IPS-20b (cell line): ENCODE measurements around the gene LAMTOR4.

Source experiments
- H3K27ac ChIP-seq: one replicate; pipeline ENCODE4 v1.5.1; 2013; ENCODE audit warnings: low read length
- H3K27me3 ChIP-seq: 2 replicates; pipeline ENCODE4 v1.6.1; 2013; ENCODE audit warnings: mild to moderate bottlenecking, low read length, inconsistent platforms; ENCODE audit not compliant: insufficient read depth
- H3K36me3 ChIP-seq: 2 replicates; pipeline ENCODE4 v1.6.1; 2013; ENCODE audit warnings: low read depth, mild to moderate bottlenecking, inconsistent platforms, low read length, moderate library complexity; ENCODE audit not compliant: insufficient read depth
- H3K4me1 ChIP-seq: 2 replicates; pipeline ENCODE4 v1.6.1; 2013; ENCODE audit warnings: mild to moderate bottlenecking, control low read depth, inconsistent platforms, low read length, moderate library complexity; ENCODE audit not compliant: insufficient read depth
- H3K4me3 ChIP-seq: 2 replicates; pipeline ENCODE4 v1.5.1; 2013; ENCODE audit warnings: mild to moderate bottlenecking, low read length, inconsistent platforms
- H3K9ac ChIP-seq: 2 replicates; pipeline ENCODE4 v1.6.1; 2013; ENCODE audit warnings: low read depth, mild to moderate bottlenecking, inconsistent platforms, low read length, moderate library complexity
- H3K9me3 ChIP-seq: 2 replicates; pipeline ENCODE4 v1.6.1; 2013; ENCODE audit warnings: mild to moderate bottlenecking, low read depth, low read length, inconsistent platforms; ENCODE audit not compliant: insufficient read depth

Gene LAMTOR4

GRCh38 chr7:100157069-100157333, 8.3 kb downstream of the LAMTOR4 start:
- H3K27me3 ChIP-seq, result no peaks in the 10 kb centered on the region
- H3K27ac ChIP-seq, result no peak overlapping the region
- H3K9ac ChIP-seq, result peak overlapping the region; percentile 72; the same call in 1 of the 2 replicates
- no peaks in the 10 kb centered on the region for H3K9me3 ChIP-seq
- peak overlapping the region; percentile 74; the same call in 1 of the 2 replicates for H3K4me3 ChIP-seq
- H3K4me1 ChIP-seq, result 0 out of 2 replicates have a peak, but pooled peaks cover 9% of the 10 kb centered on the region
- peaks cover 50% of the 10 kb centered on the region for H3K36me3 ChIP-seq

GRCh38 chr7:100157334-100158228, 8.9 kb downstream of the LAMTOR4 start:
- Histone ChIP-seq H3K9ac (peak overlapping the region; percentile 72; the same call in 1 of the 2 replicates), H3K27ac (no peak overlapping the region), H3K36me3 (peaks cover 44% of the 10 kb centered on the region), H3K4me1 (0 out of 2 replicates have a peak, but pooled peaks cover 9% of the 10 kb centered on the region), H3K9me3 (no peaks in the 10 kb centered on the region), H3K4me3 (peak overlapping the region; percentile 74), H3K27me3 (no peaks in the 10 kb centered on the region)

GRCh38 chr7:100158229-100159098, 9.7 kb downstream of the LAMTOR4 start, which contains the start of gene TRAPPC14:
TRAPPC14 (minus strand) TSS chr7:100158723; CDS start chr7:100158499, 224 bp downstream.
- Histone ChIP-seq H3K9me3 (no peaks in the 10 kb centered on the region), H3K4me3 (peak within 1 kb of the TSS; percentile 74), H3K9ac (peak within 1 kb of the TSS; percentile 72; the same call in 1 of the 2 replicates), H3K4me1 (0 out of 2 replicates have a peak, but pooled peaks cover 9% of the 10 kb centered on the region), H3K27me3 (no peaks in the 10 kb centered on the region), H3K36me3 (peaks cover 35% of the 10 kb centered on the region), H3K27ac (no peak within 1 kb of the TSS)

GRCh38 chr7:100159099-100159623, 10.4 kb downstream of the LAMTOR4 start:
- no peaks in the 10 kb centered on the region for H3K27me3 ChIP-seq
- H3K36me3 ChIP-seq, result peaks cover 28% of the 10 kb centered on the region
- H3K4me3 ChIP-seq, result peak overlapping the region; percentile 74
- no peak overlapping the region for H3K27ac ChIP-seq
- peak overlapping the region; percentile 64; the same call in 1 of the 2 replicates for H3K9ac ChIP-seq
- H3K4me1 ChIP-seq, result 0 out of 2 replicates have a peak, but pooled peaks cover 9% of the 10 kb centered on the region
- H3K9me3 ChIP-seq, result no peaks in the 10 kb centered on the region

GRCh38 chr7:100160067-100160466, 11.3 kb downstream of the LAMTOR4 start:
- 0 out of 2 replicates have a peak, but pooled peaks cover 9% of the 10 kb centered on the region for H3K4me1 ChIP-seq
- H3K36me3 ChIP-seq, result peaks cover 19% of the 10 kb centered on the region
- no peak overlapping the region for H3K9ac ChIP-seq
- no peak overlapping the region for H3K27ac ChIP-seq
- H3K9me3 ChIP-seq, result no peaks in the 10 kb centered on the region
- no peak overlapping the region for H3K4me3 ChIP-seq
- H3K27me3 ChIP-seq, result no peaks in the 10 kb centered on the region

GRCh38 chr7:100163006-100163531, 14.4 kb downstream of the LAMTOR4 start:
- Histone ChIP-seq H3K27me3 (peaks cover 22% of the 10 kb centered on the region), H3K27ac (no peak overlapping the region), H3K36me3 (no peaks in the 10 kb centered on the region), H3K4me1 (peaks cover 3% of the 10 kb centered on the region; the same call in 1 of the 2 replicates), H3K9ac (no peak overlapping the region), H3K9me3 (no peaks in the 10 kb centered on the region), H3K4me3 (no peak overlapping the region)

GRCh38 chr7:100163871-100164270, 15.2 kb downstream of the LAMTOR4 start:
- no peak overlapping the region for H3K4me3 ChIP-seq
- no peak overlapping the region for H3K9ac ChIP-seq
- H3K4me1 ChIP-seq, result peaks cover 3% of the 10 kb centered on the region; the same call in 1 of the 2 replicates
- no peaks in the 10 kb centered on the region for H3K36me3 ChIP-seq
- H3K27me3 ChIP-seq, result peaks cover 25% of the 10 kb centered on the region
- no peaks in the 10 kb centered on the region for H3K9me3 ChIP-seq
- H3K27ac ChIP-seq, result no peak overlapping the region

- Histone ChIP-seq H3K4me3 (no peak overlapping the region), H3K27ac (no peak overlapping the region), H3K27me3 (peaks cover 25% of the 10 kb centered on the region), H3K9me3 (no peaks in the 10 kb centered on the region), H3K4me1 (peaks cover 14% of the 10 kb centered on the region; the same call in 1 of the 2 replicates), H3K9ac (no peak overlapping the region), H3K36me3 (no peaks in the 10 kb centered on the region)
Measured at GRCh38 chr7:100166317-100166940, 17.7 kb downstream of the LAMTOR4 start.

GRCh38 chr7:100166970-100167911, 18.5 kb downstream of the LAMTOR4 start:
- Histone ChIP-seq H3K4me1 (peaks cover 14% of the 10 kb centered on the region; the same call in 1 of the 2 replicates), H3K9me3 (no peaks in the 10 kb centered on the region), H3K4me3 (peak overlapping the region; percentile 83), H3K36me3 (no peaks in the 10 kb centered on the region), H3K9ac (peak overlapping the region; percentile 79; the same call in 1 of the 2 replicates), H3K27ac (no peak overlapping the region), H3K27me3 (peaks cover 28% of the 10 kb centered on the region)

GRCh38 chr7:100167912-100168323, 19.2 kb downstream of the LAMTOR4 start:
- Histone ChIP-seq H3K9me3 (no peaks in the 10 kb centered on the region), H3K4me1 (peaks cover 14% of the 10 kb centered on the region; the same call in 1 of the 2 replicates), H3K4me3 (peak overlapping the region; percentile 83), H3K36me3 (no peaks in the 10 kb centered on the region), H3K27me3 (peaks cover 28% of the 10 kb centered on the region), H3K27ac (no peak overlapping the region), H3K9ac (peak overlapping the region; percentile 79; the same call in 1 of the 2 replicates)
